Neural progenitor cell (in vitro differentiated cells): ENCODE measurements around the gene IL21R. TPM values are rescaled to one million over a fixed set of nuclear protein-coding genes. Genes with fewer than 3 reads are reported as not detected.

ENCODE experiments used
- DNase-seq: peaks from one replicate; pipeline ENCODE4 v3.0.0-alpha.2; 2016; ENCODE audit warnings: low spot score
- H2AFZ ChIP-seq: fragments of 200-600 bp; sonication (generic); replicated peaks from 2 replicates; pipeline ENCODE4 v1.6.1; 2016; ENCODE audit warnings: antibody characterized with exemption
- H3F3A ChIP-seq: fragments of 200-600 bp; sonication (generic); 2 replicates; pipeline ENCODE4 v1.6.1; 2016; ENCODE audit warnings: antibody characterized with exemption, low read depth
- H3K27ac ChIP-seq: fragments of 200-600 bp; sonication (generic); 2 replicates; pipeline ENCODE4 v1.5.1; 2016; ENCODE audit warnings: mild to moderate bottlenecking
- H3K27me3 ChIP-seq: fragments of 200-600 bp; sonication (generic); 2 replicates; pipeline ENCODE4 v1.6.1; 2016; ENCODE audit warnings: mild to moderate bottlenecking, moderate library complexity
- H3K36me3 ChIP-seq: fragments of 200-600 bp; sonication (generic); 2 replicates; pipeline ENCODE4 v1.5.1; 2016
- H3K4me1 ChIP-seq: fragments of 200-600 bp; sonication (generic); 2 replicates; pipeline ENCODE4 v1.6.1; 2016; ENCODE audit warnings: mixed run types
- H3K4me2 ChIP-seq: fragments of 200-600 bp; sonication (generic); 2 replicates; pipeline ENCODE4 v1.6.1; 2016
- H3K4me3 ChIP-seq: fragments of 200-600 bp; sonication (generic); 2 replicates; pipeline ENCODE4 v1.5.1; 2016
- H3K79me2 ChIP-seq: fragments of 200-600 bp; sonication (generic); 2 replicates; pipeline ENCODE4 v1.6.1; 2016; ENCODE audit warnings: low read depth
- H3K9ac ChIP-seq: fragments of 200-600 bp; sonication (generic); 2 replicates; pipeline ENCODE4 v1.6.1; 2016
- H3K9me3 ChIP-seq: fragments of 200-600 bp; sonication (generic); 2 replicates; pipeline ENCODE4 v1.5.1; 2016; ENCODE audit warnings: low read depth
- H4K20me1 ChIP-seq: fragments of 200-600 bp; sonication (generic); 2 replicates; pipeline ENCODE4 v1.6.1; 2016; ENCODE audit warnings: low read depth
- H3K27ac Mint-ChIP-seq: 3 replicates; pipeline ENCODE4 v1.8.0; 2021; ENCODE audit warnings: mixed read lengths
- H3K27me3 Mint-ChIP-seq: 2 replicates; pipeline ENCODE4 v1.8.0; 2022; ENCODE audit warnings: low read depth, mild to moderate bottlenecking, inconsistent platforms, moderate library complexity, mixed read lengths; ENCODE audit not compliant: insufficient read depth
- H3K36me3 Mint-ChIP-seq: 3 replicates; pipeline ENCODE4 v1.8.0; 2021; ENCODE audit warnings: mixed read lengths
- H3K4me1 Mint-ChIP-seq: 3 replicates; pipeline ENCODE4 v1.8.0; 2021; ENCODE audit warnings: mixed read lengths
- H3K4me3 Mint-ChIP-seq: 3 replicates; pipeline ENCODE4 v1.8.0; 2021; ENCODE audit warnings: mild to moderate bottlenecking, moderate library complexity, mixed read lengths
- H3K9me3 Mint-ChIP-seq: 3 replicates; pipeline ENCODE4 v1.8.0; 2020; ENCODE audit warnings: mixed read lengths
- EZH2 ChIP-seq: fragments of 200-600 bp; sonication (generic); IDR thresholded peaks from 2 replicates; pipeline ENCODE4 v1.6.1; 2017; ENCODE audit warnings: antibody characterized with exemption, mild to moderate bottlenecking, moderate library complexity
- EZH2phosphoT487 ChIP-seq: fragments of 200-600 bp; sonication (generic); IDR thresholded peaks from 2 replicates; pipeline ENCODE4 v1.6.1; 2017; ENCODE audit warnings: antibody characterized with exemption
- total RNA-seq: library from RNA; depleted of rRNA; stranded (reverse); fragments of >200 nt; gene quantifications from 2 replicates; pipeline ENCODE4 v1.2.3, GENCODE V29; 2015; ENCODE audit warnings: low replicate concordance
- TF ChIP-seq, protein P1 (sequence below): fragments of 200-600 bp; sonication (generic); IDR thresholded peaks from 2 replicates; pipeline ENCODE4 v1.5.1; 2017; ENCODE audit warnings: antibody characterized with exemption, mild to moderate bottlenecking

IL21R gene
- total RNA-seq, 1 donor from 2014 or later: not detected

DNA sequence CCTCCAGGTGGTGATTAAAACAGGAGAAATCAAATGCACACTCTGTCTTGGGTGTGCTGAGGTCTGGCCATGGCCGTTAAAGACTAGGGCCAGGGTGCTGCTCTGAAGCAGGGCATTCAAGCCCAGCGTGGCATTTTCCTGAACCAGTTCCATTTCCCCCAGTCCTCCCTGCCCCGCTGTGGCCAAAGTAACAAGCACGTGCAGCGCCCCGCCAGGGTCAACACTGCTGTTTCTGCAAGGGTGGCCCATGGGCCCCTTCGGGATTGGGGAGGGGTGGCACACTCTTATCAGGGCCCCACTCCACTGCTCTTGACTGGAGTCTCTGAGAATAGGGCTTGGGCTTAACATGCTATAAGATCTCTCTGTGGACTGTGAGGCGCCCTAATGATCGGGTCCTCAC lies 72.9 kb downstream of the IL21R start:
- Histone ChIP-seq H3K36me3 (no peaks in the 10 kb centered on the region), H3K79me2 (no peaks in the 10 kb centered on the region), H3K27me3 (no peaks in the 10 kb centered on the region), H3K9ac (no peak overlapping the region), H3K9me3 (no peaks in the 10 kb centered on the region), H3K4me3 (no peak overlapping the region), H3K4me1 (no peaks in the 10 kb centered on the region), H3K4me2 (no peak overlapping the region), H2AFZ (no peak overlapping the region), H3K27ac (no peak overlapping the region), H4K20me1 (no peaks in the 10 kb centered on the region), H3F3A (no peaks in the 10 kb centered on the region)
- Mint-ChIP-seq H3K27ac (no peak overlapping the region), H3K27me3 (peaks cover 5% of the 10 kb centered on the region), H3K9me3 (no peaks in the 10 kb centered on the region), H3K36me3 (peaks cover 45% of the 10 kb centered on the region), H3K4me3 (no peak overlapping the region), H3K4me1 (no peaks in the 10 kb centered on the region)
- no peak for DNase-seq
- TF ChIP-seq, protein P1, sequence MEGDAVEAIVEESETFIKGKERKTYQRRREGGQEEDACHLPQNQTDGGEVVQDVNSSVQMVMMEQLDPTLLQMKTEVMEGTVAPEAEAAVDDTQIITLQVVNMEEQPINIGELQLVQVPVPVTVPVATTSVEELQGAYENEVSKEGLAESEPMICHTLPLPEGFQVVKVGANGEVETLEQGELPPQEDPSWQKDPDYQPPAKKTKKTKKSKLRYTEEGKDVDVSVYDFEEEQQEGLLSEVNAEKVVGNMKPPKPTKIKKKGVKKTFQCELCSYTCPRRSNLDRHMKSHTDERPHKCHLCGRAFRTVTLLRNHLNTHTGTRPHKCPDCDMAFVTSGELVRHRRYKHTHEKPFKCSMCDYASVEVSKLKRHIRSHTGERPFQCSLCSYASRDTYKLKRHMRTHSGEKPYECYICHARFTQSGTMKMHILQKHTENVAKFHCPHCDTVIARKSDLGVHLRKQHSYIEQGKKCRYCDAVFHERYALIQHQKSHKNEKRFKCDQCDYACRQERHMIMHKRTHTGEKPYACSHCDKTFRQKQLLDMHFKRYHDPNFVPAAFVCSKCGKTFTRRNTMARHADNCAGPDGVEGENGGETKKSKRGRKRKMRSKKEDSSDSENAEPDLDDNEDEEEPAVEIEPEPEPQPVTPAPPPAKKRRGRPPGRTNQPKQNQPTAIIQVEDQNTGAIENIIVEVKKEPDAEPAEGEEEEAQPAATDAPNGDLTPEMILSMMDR: no peak
- TF ChIP-seq EZH2 (no peak), EZH2phosphoT487 (no peak)

DNA sequence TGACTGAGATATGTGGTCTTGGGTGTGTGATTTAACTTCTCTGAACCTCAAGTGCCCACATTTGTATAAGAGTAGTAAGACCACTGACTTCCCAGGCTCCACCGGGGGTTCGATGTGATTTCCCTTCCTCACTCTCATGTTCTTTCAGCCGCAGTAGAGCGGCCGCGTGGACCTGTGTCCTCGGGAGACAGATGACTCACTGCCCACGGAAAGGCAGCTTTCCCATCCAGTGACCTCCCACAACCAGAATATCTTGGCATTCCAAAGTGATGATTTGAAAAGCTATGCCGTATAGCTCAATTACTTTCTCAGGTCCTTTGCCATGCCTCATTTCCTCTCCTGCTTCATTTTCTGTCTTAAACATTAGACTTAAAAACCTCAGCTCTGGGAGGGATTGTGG lies 73.6 kb downstream of the IL21R start:
- TF ChIP-seq, protein P1: no peak
- TF ChIP-seq EZH2phosphoT487 (no peak), EZH2 (no peak)
- Histone ChIP-seq H3K27me3 (no peaks in the 10 kb centered on the region), H2AFZ (no peak overlapping the region), H3F3A (no peaks in the 10 kb centered on the region), H3K27ac (no peak overlapping the region), H3K9ac (no peak overlapping the region), H3K4me1 (no peaks in the 10 kb centered on the region), H3K4me2 (no peak overlapping the region), H3K9me3 (no peaks in the 10 kb centered on the region), H3K79me2 (no peaks in the 10 kb centered on the region), H4K20me1 (no peaks in the 10 kb centered on the region), H3K4me3 (no peak overlapping the region), H3K36me3 (no peaks in the 10 kb centered on the region)
- Mint-ChIP-seq H3K9me3 (no peaks in the 10 kb centered on the region), H3K27ac (no peak overlapping the region), H3K4me3 (no peak overlapping the region), H3K36me3 (peaks cover 44% of the 10 kb centered on the region), H3K4me1 (no peaks in the 10 kb centered on the region), H3K27me3 (peaks cover 4% of the 10 kb centered on the region)
- no peak for DNase-seq

DNA sequence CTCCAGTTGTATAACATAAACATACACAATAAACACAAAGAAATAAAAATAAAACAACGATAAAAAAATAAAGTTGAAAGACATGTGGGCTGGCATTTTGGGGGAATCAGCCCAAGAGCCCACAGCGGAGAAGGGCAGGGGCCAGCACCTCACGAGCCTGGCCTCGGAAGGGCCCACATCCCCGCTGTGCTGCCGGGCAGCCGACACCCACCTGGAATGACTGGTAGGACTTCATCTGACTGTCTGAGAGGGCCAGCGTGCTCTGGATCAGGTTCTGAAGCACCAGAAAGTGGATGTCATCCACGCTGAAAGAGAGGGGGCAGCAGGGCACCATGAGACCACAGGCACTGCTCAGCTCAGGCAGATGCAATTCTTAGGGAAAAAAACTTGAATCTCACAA lies 74.3 kb downstream of the IL21R start:
- H3K27ac ChIP-seq: no peak overlapping the region
- TF ChIP-seq EZH2phosphoT487 (no peak), EZH2 (no peak)
- TF ChIP-seq, protein P1: no peak
- H2AFZ ChIP-seq: no peak overlapping the region
- no peaks in the 10 kb centered on the region for H3K9me3 Mint-ChIP-seq
- H3K27me3 ChIP-seq: no peaks in the 10 kb centered on the region
- H3K27me3 Mint-ChIP-seq: peaks cover 2% of the 10 kb centered on the region
- no peak overlapping the region for H3K27ac Mint-ChIP-seq
- no peaks in the 10 kb centered on the region for H3K9me3 ChIP-seq
- no peaks in the 10 kb centered on the region for H4K20me1 ChIP-seq
- no peak overlapping the region for H3K4me2 ChIP-seq
- H3F3A ChIP-seq: no peaks in the 10 kb centered on the region
- no peak overlapping the region for H3K4me3 ChIP-seq
- no peaks in the 10 kb centered on the region for H3K4me1 ChIP-seq
- DNase-seq: no peak
- no peak overlapping the region for H3K4me3 Mint-ChIP-seq
- no peaks in the 10 kb centered on the region for H3K4me1 Mint-ChIP-seq
- H3K36me3 ChIP-seq: no peaks in the 10 kb centered on the region
- H3K36me3 Mint-ChIP-seq: peaks cover 41% of the 10 kb centered on the region
- no peak overlapping the region for H3K9ac ChIP-seq
- H3K79me2 ChIP-seq: no peaks in the 10 kb centered on the region
